Transverse colon (tissue), 4 donors: ENCODE results near the gene PDPN. TPM values are rescaled to one million over a fixed set of nuclear protein-coding genes. Genes with fewer than 3 reads are reported as not detected.

Experiments used
- DNase-seq: peaks from one replicate; pipeline ENCODE4 v3.0.0-alpha.2; 2019
- H3K27ac ChIP-seq, 4 donors: fragments of 200-600 bp; sonication (generic); 2 replicates each; pipeline ENCODE4 v1.5.1; 2016 to 2018; ENCODE audit warnings: inconsistent platforms in 4 of 4
- H3K27me3 ChIP-seq: fragments of 200-600 bp; sonication (generic); 2 replicates; pipeline ENCODE4 v1.5.1; 2017; ENCODE audit warnings: inconsistent platforms
- H3K36me3 ChIP-seq, 4 donors: fragments of 200-600 bp; sonication (generic); 2 replicates each; pipeline ENCODE4 v1.5.1; 2017 to 2019; ENCODE audit warnings: inconsistent platforms in 4 of 4
- H3K4me1 ChIP-seq, 4 donors: fragments of 200-600 bp; sonication (generic); 2 replicates each; pipeline ENCODE4 v1.5.1; 2017 to 2020; ENCODE audit warnings: inconsistent platforms in 4 of 4
- H3K4me3 ChIP-seq, 4 donors: fragments of 200-600 bp; sonication (generic); 1 replicate in 1 of 4; 2 replicates in 3 of 4; pipeline versions ENCODE4 v1.5.1 to v1.6.1; 2017 to 2019; ENCODE audit warnings: inconsistent platforms in 4 of 4
- H3K9me3 ChIP-seq, 2 donors: fragments of 200-600 bp; sonication (generic); 2 replicates each; pipeline ENCODE4 v1.5.1; 2017 to 2019; ENCODE audit warnings: inconsistent platforms in 2 of 2
- EP300 ChIP-seq: sonication (generic); formaldehyde crosslinking; IDR thresholded peaks from one replicate; pipeline ENCODE4 v1.6.1; 2017; ENCODE audit warnings: antibody characterized with exemption, low read depth
- POLR2A ChIP-seq: fragments of 450-650 bp; IDR thresholded peaks from one replicate; pipeline ENCODE4 v1.6.1; 2016; ENCODE audit warnings: antibody characterized with exemption, mild to moderate bottlenecking, moderate library complexity
- POLR2AphosphoS5 ChIP-seq, 3 donors: sonication (generic); formaldehyde crosslinking; IDR thresholded peaks; one replicate each; pipeline ENCODE4 v1.6.1; 2016; ENCODE audit warnings: antibody characterized with exemption in 3 of 3
- WGBS, 2 donors: methylation state at CpG; one replicate each; pipeline ENCODE4 v1.1.5; 2018; ENCODE audit warnings: low coverage in 1 of 2; 5-methylcytosine and 5-hydroxymethylcytosine counted together
- in situ Hi-C, 4 donors: fragments of 200-750 bp; cut with MboI; loops; one replicate each; pipeline versions ENCODE4 v1.15.0 to v1.15.1; 2017; ENCODE audit warnings: low sequenced_read_pairs in 3 of 4, low pct_ligation_motif_present in 1 of 4, low pct_unique_long_range_greater_than_20kb in 1 of 4
- intact Hi-C: fragments of 100-400 bp; cut with DNase I; formaldehyde crosslinking; loops from one replicate; pipeline ENCODE4 v1.15.1; 2023; ENCODE audit warnings: low total_unique reads
- total RNA-seq, 4 donors: library from RNA; depleted of rRNA; stranded (reverse); fragments of >200 nt; gene quantifications; one replicate each; pipeline ENCODE4 v1.1.0, GENCODE V29; 2016
- TF ChIP-seq, protein P1 (sequence below), 5 experiments: fragments of 200-600 bp in 3 of 5; fragments of 450-650 bp in 2 of 5; sonication (generic) in 3 of 5; IDR thresholded peaks; 1 replicate in 2 of 5; 2 replicates in 3 of 5; pipeline ENCODE4 v1.5.1; 2016 to 2017; ENCODE audit warnings: antibody characterized with exemption in 5 of 5, inconsistent platforms in 3 of 5, mild to moderate bottlenecking in 2 of 5, moderate library complexity in 1 of 5

PDPN gene
- total RNA-seq, 4 donors from 2014 or later: 3.4 to 11.7 (median 5.6) TPM

- Histone ChIP-seq H3K4me1 (no peaks in the 10 kb centered on the region), H3K9me3 (peaks cover 0 to 8% of the 10 kb centered on the region in 2 donors), H3K4me3 (no peak overlapping the region), H3K27me3 (no peaks in the 10 kb centered on the region), H3K27ac (no peak overlapping the region), H3K36me3 (no peaks in the 10 kb centered on the region)
- intact Hi-C loops (no loop called here), in situ Hi-C loops (no loop called here)
- DNase-seq: no peak
- TF ChIP-seq POLR2AphosphoS5 (IDR thresholded peaks at IDR 0.05) (no peak), EP300 (no peak), POLR2A (no peak)
- TF ChIP-seq, protein P1, sequence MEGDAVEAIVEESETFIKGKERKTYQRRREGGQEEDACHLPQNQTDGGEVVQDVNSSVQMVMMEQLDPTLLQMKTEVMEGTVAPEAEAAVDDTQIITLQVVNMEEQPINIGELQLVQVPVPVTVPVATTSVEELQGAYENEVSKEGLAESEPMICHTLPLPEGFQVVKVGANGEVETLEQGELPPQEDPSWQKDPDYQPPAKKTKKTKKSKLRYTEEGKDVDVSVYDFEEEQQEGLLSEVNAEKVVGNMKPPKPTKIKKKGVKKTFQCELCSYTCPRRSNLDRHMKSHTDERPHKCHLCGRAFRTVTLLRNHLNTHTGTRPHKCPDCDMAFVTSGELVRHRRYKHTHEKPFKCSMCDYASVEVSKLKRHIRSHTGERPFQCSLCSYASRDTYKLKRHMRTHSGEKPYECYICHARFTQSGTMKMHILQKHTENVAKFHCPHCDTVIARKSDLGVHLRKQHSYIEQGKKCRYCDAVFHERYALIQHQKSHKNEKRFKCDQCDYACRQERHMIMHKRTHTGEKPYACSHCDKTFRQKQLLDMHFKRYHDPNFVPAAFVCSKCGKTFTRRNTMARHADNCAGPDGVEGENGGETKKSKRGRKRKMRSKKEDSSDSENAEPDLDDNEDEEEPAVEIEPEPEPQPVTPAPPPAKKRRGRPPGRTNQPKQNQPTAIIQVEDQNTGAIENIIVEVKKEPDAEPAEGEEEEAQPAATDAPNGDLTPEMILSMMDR (IDR thresholded peaks at IDR 0.05): no peak
- WGBS, 2 donors: 73 to 84% methylated on average over 2 to 8 of the region's 8 CpGs
Measured at GRCh38 chr1:13643017-13643416, 59.4 kb downstream of the PDPN start.

GRCh38 chr1:13646521-13646920 is 62.9 kb downstream of the PDPN start:
- no peaks in the 10 kb centered on the region for H3K9me3 ChIP-seq
- H3K27ac ChIP-seq: no peak overlapping the region
- no peak for TF ChIP-seq POLR2A
- TF ChIP-seq POLR2AphosphoS5 (IDR thresholded peaks at IDR 0.05): no peak
- TF ChIP-seq EP300: no peak
- TF ChIP-seq, protein P1 (IDR thresholded peaks at IDR 0.05): no peak
- intact Hi-C loops (no loop called here), in situ Hi-C loops (no loop called here)
- no peak for DNase-seq
- H3K4me3 ChIP-seq: no peak overlapping the region
- H3K36me3 ChIP-seq: no peaks in the 10 kb centered on the region
- 87 to 92% methylated on average over 6 to 7 of the region's 7 CpGs for WGBS, 2 donors
- no peaks in the 10 kb centered on the region for H3K4me1 ChIP-seq
- H3K27me3 ChIP-seq: no peaks in the 10 kb centered on the region

- 44 to 53% methylated on average over 2 to 3 of the region's 3 CpGs for WGBS, 2 donors
- Histone ChIP-seq H3K4me1 (no peaks in the 10 kb centered on the region), H3K4me3 (no peak overlapping the region), H3K27ac (no peak overlapping the region), H3K27me3 (no peaks in the 10 kb centered on the region), H3K9me3 (no peaks in the 10 kb centered on the region), H3K36me3 (no peaks in the 10 kb centered on the region)
- in situ Hi-C loops (loop anchor here in 2 of 4 donors (25.0 kb wide), 2 partner anchors 161 to 311 kb away; no protein-coding TSS in a partner anchor), intact Hi-C loops (no loop called here)
- TF ChIP-seq, protein P1 (IDR thresholded peaks at IDR 0.05): no peak
- TF ChIP-seq EP300: no peak
- TF ChIP-seq POLR2AphosphoS5 (IDR thresholded peaks at IDR 0.05): no peak
- TF ChIP-seq POLR2A: no peak
- no peak for DNase-seq
Measured at GRCh38 chr1:13651279-13651678, 67.6 kb downstream of the PDPN start.

- 88% methylated on average over 1 of the region's 1 CpG; no CpG with 5 or more reads in 1 of the 2 donors for WGBS, 2 donors
- no peak overlapping the region for H3K4me3 ChIP-seq
- no peak for DNase-seq
- H3K36me3 ChIP-seq: no peaks in the 10 kb centered on the region
- in situ Hi-C loops (loop anchor here in 2 of 4 donors (25.0 kb wide), 2 partner anchors 160 to 310 kb away; no protein-coding TSS in a partner anchor), intact Hi-C loops (no loop called here)
- no peaks in the 10 kb centered on the region for H3K4me1 ChIP-seq
- no peak for TF ChIP-seq POLR2AphosphoS5 (IDR thresholded peaks at IDR 0.05)
- TF ChIP-seq, protein P1 (IDR thresholded peaks at IDR 0.05): no peak
- no peak for TF ChIP-seq EP300
- no peak for TF ChIP-seq POLR2A
- no peaks in the 10 kb centered on the region for H3K9me3 ChIP-seq
- no peak overlapping the region for H3K27ac ChIP-seq
- H3K27me3 ChIP-seq: no peaks in the 10 kb centered on the region
Measured at GRCh38 chr1:13652238-13652637, 68.6 kb downstream of the PDPN start.
